ENCODE results near the gene KCNK3.
"Not testable (repeated sequence)": the region's sequence is repeated elsewhere in the genome, so short reads cannot be mapped to it uniquely, and the experiment has no call there.

KCNK3 gene

GRCh38 chr2:26654061-26654340, 38.5 kb upstream of the KCNK3 start:
- peaks cover 4% of the 10 kb centered on the region for H3K9me3 Mint-ChIP-seq
- no peaks in the 10 kb centered on the region for H3K36me3 Mint-ChIP-seq (ENCODE audit: low read depth)
- H3K27me3 Mint-ChIP-seq, result peaks cover 19% of the 10 kb centered on the region
- intact Hi-C loops (cut with micrococcal nuclease), result no loop called here
- peaks cover 5% of the 10 kb centered on the region for H3K4me1 Mint-ChIP-seq (ENCODE audit: low read depth)
- no peak overlapping the region for H3K4me3 Mint-ChIP-seq
- no peak overlapping the region for H3K27ac Mint-ChIP-seq

- H3K4me1 Mint-ChIP-seq (ENCODE audit: low read depth); H3K27ac Mint-ChIP-seq; H3K36me3 Mint-ChIP-seq (ENCODE audit: low read depth); intact Hi-C loops (cut with micrococcal nuclease); H3K4me3 Mint-ChIP-seq: not testable (repeated sequence)
- Mint-ChIP-seq H3K27me3 (peaks cover 18% of the 10 kb centered on the region), H3K9me3 (peaks cover 15% of the 10 kb centered on the region)
Measured at GRCh38 chr2:26655120-26655519, 37.4 kb upstream of the KCNK3 start.

GRCh38 chr2:26655611-26656195, 36.8 kb upstream of the KCNK3 start:
- no peak overlapping the region for H3K27ac Mint-ChIP-seq
- H3K9me3 Mint-ChIP-seq, result peaks cover 21% of the 10 kb centered on the region
- peaks cover 5% of the 10 kb centered on the region for H3K4me1 Mint-ChIP-seq (ENCODE audit: low read depth)
- H3K27me3 Mint-ChIP-seq, result peaks cover 15% of the 10 kb centered on the region
- H3K4me3 Mint-ChIP-seq, result no peak overlapping the region
- intact Hi-C loops (cut with micrococcal nuclease), result no loop called here
- H3K36me3 Mint-ChIP-seq (ENCODE audit: low read depth), result no peaks in the 10 kb centered on the region

GRCh38 chr2:26657265-26657664, 35.3 kb upstream of the KCNK3 start:
- intact Hi-C loops (cut with micrococcal nuclease), result no loop called here
- Mint-ChIP-seq H3K27me3 (peaks cover 15% of the 10 kb centered on the region), H3K27ac (no peak overlapping the region), H3K4me3 (no peak overlapping the region), H3K36me3 (ENCODE audit: low read depth) (no peaks in the 10 kb centered on the region), H3K4me1 (ENCODE audit: low read depth) (peaks cover 4% of the 10 kb centered on the region), H3K9me3 (peaks cover 25% of the 10 kb centered on the region)

- peaks cover 25% of the 10 kb centered on the region for H3K9me3 Mint-ChIP-seq
- H3K27me3 Mint-ChIP-seq, result peaks cover 14% of the 10 kb centered on the region
- no peak overlapping the region for H3K27ac Mint-ChIP-seq
- intact Hi-C loops (cut with micrococcal nuclease), result no loop called here
- no peaks in the 10 kb centered on the region for H3K4me1 Mint-ChIP-seq (ENCODE audit: low read depth)
- H3K36me3 Mint-ChIP-seq (ENCODE audit: low read depth), result no peaks in the 10 kb centered on the region
- no peak overlapping the region for H3K4me3 Mint-ChIP-seq
Measured at GRCh38 chr2:26658691-26659346, 33.7 kb upstream of the KCNK3 start.

- H3K27me3 Mint-ChIP-seq, result peaks cover 17% of the 10 kb centered on the region
- H3K4me1 Mint-ChIP-seq (ENCODE audit: low read depth), result no peaks in the 10 kb centered on the region
- H3K9me3 Mint-ChIP-seq, result peaks cover 25% of the 10 kb centered on the region
- no peaks in the 10 kb centered on the region for H3K36me3 Mint-ChIP-seq (ENCODE audit: low read depth)
- intact Hi-C loops (cut with micrococcal nuclease), result no loop called here
- no peak overlapping the region for H3K4me3 Mint-ChIP-seq
- H3K27ac Mint-ChIP-seq, result no peak overlapping the region
Measured at GRCh38 chr2:26660363-26660962, 32.1 kb upstream of the KCNK3 start.

- H3K4me3 Mint-ChIP-seq; H3K9me3 Mint-ChIP-seq; H3K27ac Mint-ChIP-seq; H3K36me3 Mint-ChIP-seq (ENCODE audit: low read depth); intact Hi-C loops (cut with micrococcal nuclease); H3K4me1 Mint-ChIP-seq (ENCODE audit: low read depth): not testable (repeated sequence)
- H3K27me3 Mint-ChIP-seq, result peaks cover 20% of the 10 kb centered on the region
Measured at GRCh38 chr2:26665296-26665695, 27.2 kb upstream of the KCNK3 start.

GRCh38 chr2:26666671-26667070, 25.9 kb upstream of the KCNK3 start:
- no peak overlapping the region for H3K27ac Mint-ChIP-seq
- H3K9me3 Mint-ChIP-seq, result no peaks in the 10 kb centered on the region
- peaks cover 23% of the 10 kb centered on the region for H3K27me3 Mint-ChIP-seq
- H3K36me3 Mint-ChIP-seq (ENCODE audit: low read depth), result no peaks in the 10 kb centered on the region
- intact Hi-C loops (cut with micrococcal nuclease), result no loop called here
- no peak overlapping the region for H3K4me3 Mint-ChIP-seq
- no peaks in the 10 kb centered on the region for H3K4me1 Mint-ChIP-seq (ENCODE audit: low read depth)

GRCh38 chr2:26668041-26668440, 24.5 kb upstream of the KCNK3 start:
- Mint-ChIP-seq H3K36me3 (ENCODE audit: low read depth) (no peaks in the 10 kb centered on the region), H3K9me3 (no peaks in the 10 kb centered on the region), H3K4me1 (ENCODE audit: low read depth) (no peaks in the 10 kb centered on the region), H3K4me3 (no peak overlapping the region), H3K27me3 (peaks cover 25% of the 10 kb centered on the region), H3K27ac (no peak overlapping the region)
- intact Hi-C loops (cut with micrococcal nuclease), result no loop called here

- H3K4me1 Mint-ChIP-seq (ENCODE audit: low read depth), result no peaks in the 10 kb centered on the region
- no peak overlapping the region for H3K4me3 Mint-ChIP-seq
- H3K36me3 Mint-ChIP-seq (ENCODE audit: low read depth), result no peaks in the 10 kb centered on the region
- peaks cover 26% of the 10 kb centered on the region for H3K27me3 Mint-ChIP-seq
- intact Hi-C loops (cut with micrococcal nuclease), result no loop called here
- no peaks in the 10 kb centered on the region for H3K9me3 Mint-ChIP-seq
- no peak overlapping the region for H3K27ac Mint-ChIP-seq
Measured at GRCh38 chr2:26668856-26669750, 23.4 kb upstream of the KCNK3 start.

GRCh38 chr2:26670171-26670570, 22.4 kb upstream of the KCNK3 start:
- Mint-ChIP-seq H3K36me3 (ENCODE audit: low read depth) (no peaks in the 10 kb centered on the region), H3K27ac (no peak overlapping the region), H3K27me3 (peaks cover 23% of the 10 kb centered on the region), H3K4me3 (no peak overlapping the region), H3K4me1 (ENCODE audit: low read depth) (no peaks in the 10 kb centered on the region), H3K9me3 (no peaks in the 10 kb centered on the region)
- intact Hi-C loops (cut with micrococcal nuclease), result no loop called here

GRCh38 chr2:26670931-26671460, 21.5 kb upstream of the KCNK3 start:
- Mint-ChIP-seq H3K27me3 (peaks cover 23% of the 10 kb centered on the region), H3K4me3 (no peak overlapping the region), H3K36me3 (ENCODE audit: low read depth) (no peaks in the 10 kb centered on the region), H3K4me1 (ENCODE audit: low read depth) (no peaks in the 10 kb centered on the region), H3K27ac (no peak overlapping the region), H3K9me3 (no peaks in the 10 kb centered on the region)
- intact Hi-C loops (cut with micrococcal nuclease), result no loop called here

GRCh38 chr2:26671691-26672090, 20.8 kb upstream of the KCNK3 start:
- Mint-ChIP-seq H3K27me3 (peaks cover 22% of the 10 kb centered on the region), H3K4me1 (ENCODE audit: low read depth) (no peaks in the 10 kb centered on the region), H3K9me3 (no peaks in the 10 kb centered on the region), H3K4me3 (no peak overlapping the region), H3K36me3 (ENCODE audit: low read depth) (no peaks in the 10 kb centered on the region), H3K27ac (no peak overlapping the region)
- intact Hi-C loops (cut with micrococcal nuclease), result no loop called here

Measured in dendritic cell treated with granulocyte-macrophage colony-stimulating factor and Interleukin-4, amounts not matched to agents 40 ng/mL and 50 ng/mL, for 4 days (primary cell).